Measurements from ENCODE around the gene DYNLL1.

GRCh38 chr12:120479458-120479857 is 16.5 kb upstream of the DYNLL1 start:
- TF ChIP-seq ZNF274 (IDR thresholded peaks at IDR 0.05; ENCODE audit: low read depth, low read length) (no peak), YY1 (IDR thresholded peaks at IDR 0.05; ENCODE audit: insufficient read depth, insufficient read length) (no peak), SUZ12 (IDR thresholded peaks at IDR 0.05; ENCODE audit: extremely low read depth, insufficient read depth, insufficient read length) (no peak)
